Suprapubic skin (tissue), 4 donors: ENCODE results near the gene ERAP2.

Experiments used
- CTCF ChIP-seq, 2 donors: fragments of 200-600 bp in 1 of 2; fragments of 450-650 bp in 1 of 2; sonication (generic) in 1 of 2; IDR thresholded peaks; one replicate each; pipeline ENCODE4 v1.5.1; 2016 to 2019; ENCODE audit warnings: antibody characterized with exemption in 2 of 2, mild to moderate bottlenecking in 1 of 2, moderate library complexity in 1 of 2
- POLR2A ChIP-seq, 2 donors: fragments of 450-650 bp; IDR thresholded peaks; one replicate each; pipeline ENCODE4 v1.6.1; 2017; ENCODE audit warnings: antibody characterized with exemption in 2 of 2, mild to moderate bottlenecking in 2 of 2, moderate library complexity in 2 of 2
- POLR2AphosphoS5 ChIP-seq, 3 donors: sonication (generic); formaldehyde crosslinking; IDR thresholded peaks; one replicate each; pipeline ENCODE4 v1.6.1; 2017; ENCODE audit warnings: antibody characterized with exemption in 3 of 3

GRCh38 chr5:96896276-96896675, 20.0 kb downstream of the ERAP2 start:
- TF ChIP-seq CTCF (IDR thresholded peaks at IDR 0.05) (no peak), POLR2AphosphoS5 (IDR thresholded peaks at IDR 0.05) (no peak), POLR2A (IDR thresholded peaks at IDR 0.05) (no peak)
